IMR-90 (cell line): ENCODE measurements around the gene GOLT1A.

ENCODE experiments used
- CTCF ChIP-seq: conservative IDR thresholded peaks from 2 replicates; pipeline ENCODE4 v1.5.1; 2012; ENCODE audit warnings: mild to moderate bottlenecking, low read depth, low read length, improper control_type of control experiment
- MAFK ChIP-seq: IDR thresholded peaks from 2 replicates; pipeline ENCODE4 v1.6.1; 2012; ENCODE audit warnings: low read depth, low read length, improper control_type of control experiment
- MXI1 ChIP-seq: IDR thresholded peaks from 2 replicates; pipeline ENCODE4 v1.6.1; 2012; ENCODE audit warnings: low read depth, mild to moderate bottlenecking, low read length, moderate library complexity, borderline replicate concordance
- POLR2A ChIP-seq: IDR thresholded peaks from 2 replicates; pipeline ENCODE4 v1.6.1; 2012; ENCODE audit warnings: mild to moderate bottlenecking, low read depth, low read length
- USF2 ChIP-seq: fragments of 150-350 bp; IDR thresholded peaks from 2 replicates; pipeline ENCODE4 v1.6.1; 2017; ENCODE audit warnings: mild to moderate bottlenecking, antibody characterized with exemption, low read length, low read depth

- TF ChIP-seq CTCF (no peak), MXI1 (no peak), USF2 (no peak), POLR2A (no peak), MAFK (no peak)
Observed at GRCh38 chr1:204194080-204194479, 19.7 kb downstream of the GOLT1A start.
